GM10266 (cell line): Measurements from ENCODE around the gene SETD2.

ENCODE experiments used
- DNase-seq: peaks from one replicate; pipeline ENCODE4 v3.0.0; 2012; ENCODE audit errors: extremely low spot score
- CTCF ChIP-seq: IDR thresholded peaks from 2 replicates; pipeline ENCODE4 v1.5.1; 2012; ENCODE audit warnings: mild to moderate bottlenecking, low read depth; ENCODE audit not compliant: control insufficient read depth, insufficient read depth; ENCODE audit errors: missing control alignments

SETD2 gene

GRCh38 chr3:46971151-46971550 is 192.8 kb downstream of the SETD2 start:
- TF ChIP-seq CTCF = no peak
- DNase-seq = no peak

- DNase-seq = no peak
- no peak for TF ChIP-seq CTCF
These were observed 193.4 kb downstream of the SETD2 start for GRCh38 chr3:46970391-46971091.

GRCh38 chr3:46968783-46969428 is 195.0 kb downstream of the SETD2 start:
- TF ChIP-seq CTCF = no peak
- no peak for DNase-seq

GRCh38 chr3:46966811-46967210 is 197.1 kb downstream of the SETD2 start:
- no peak for TF ChIP-seq CTCF
- DNase-seq = no peak
